Activated naive CD8-positive, alpha-beta T cell treated with anti-CD3 and anti-CD28 coated beads, Interleukin-2, amount 50 U/mL, for 16 hours (primary cell): ENCODE results near the gene MYB.

ENCODE experiments used
- DNase-seq: peaks from one replicate; pipeline ENCODE4 v3.0.0-alpha.2; 2020; ENCODE audit warnings: low read depth, low spot score

Gene MYB

DNA sequence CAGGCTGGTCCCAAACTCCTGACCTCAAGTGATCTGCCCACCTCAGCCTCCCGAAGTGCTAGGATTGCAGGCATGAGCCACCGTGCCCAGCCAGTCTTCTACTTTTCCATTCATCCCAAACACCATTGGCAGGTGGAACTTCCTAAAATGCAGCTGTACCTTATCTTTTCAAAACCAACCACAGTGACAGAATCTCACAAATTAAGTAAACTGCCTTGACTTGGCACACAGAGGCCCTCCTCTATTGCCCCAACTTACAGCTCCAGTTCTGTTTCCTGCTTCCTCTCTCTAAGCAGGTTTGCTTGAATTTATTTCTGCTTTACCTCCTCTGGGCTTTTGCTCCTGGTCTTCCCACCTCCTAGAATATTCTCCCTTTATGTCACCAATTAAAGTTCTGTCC lies 7.6 kb downstream of the MYB start:
- DNase-seq: no peak

DNA sequence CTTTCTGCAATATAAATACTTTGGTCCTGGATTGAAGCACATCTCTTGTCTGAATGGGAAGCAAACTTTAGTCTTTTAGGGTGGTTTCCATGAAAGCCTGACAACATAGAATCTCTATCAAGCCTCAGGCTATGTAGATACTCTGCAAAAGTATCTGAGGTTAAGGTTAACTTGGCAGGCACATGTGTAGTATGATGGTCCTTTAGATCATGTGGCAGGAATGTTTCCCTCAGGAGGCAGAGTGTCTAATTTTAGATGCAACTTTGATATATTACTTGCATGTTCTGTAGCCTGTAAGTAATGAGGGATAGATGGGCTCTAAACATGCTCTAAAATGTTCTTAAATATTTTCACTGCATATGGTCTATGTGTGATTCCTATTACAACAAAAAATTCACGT lies 8.2 kb downstream of the MYB start:
- DNase-seq: no peak

GRCh38 chr6:135191508-135192255 lies 10.6 kb downstream of the MYB start:
- no peak for DNase-seq

GRCh38 chr6:135192256-135193174 lies 11.4 kb downstream of the MYB start:
- DNase-seq: no peak

DNA sequence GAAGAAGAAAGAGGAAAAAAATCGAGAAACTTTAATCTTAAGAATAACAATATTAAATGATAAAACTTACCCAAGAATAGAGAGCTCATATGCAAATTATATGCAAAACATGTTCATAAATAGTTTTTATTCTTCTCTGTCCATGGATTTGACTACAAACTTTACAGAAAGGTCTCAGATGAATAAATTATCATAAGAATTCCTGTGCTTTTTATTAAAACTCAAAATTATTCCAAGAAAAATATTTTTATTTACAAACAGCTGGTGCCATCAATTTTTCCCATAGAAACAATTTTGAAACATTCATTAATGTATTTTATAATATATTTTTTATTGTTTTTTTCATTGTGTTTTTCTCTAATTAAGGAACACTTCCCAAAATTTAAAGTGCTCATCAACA lies 12.1 kb downstream of the MYB start:
- DNase-seq: no peak

DNA sequence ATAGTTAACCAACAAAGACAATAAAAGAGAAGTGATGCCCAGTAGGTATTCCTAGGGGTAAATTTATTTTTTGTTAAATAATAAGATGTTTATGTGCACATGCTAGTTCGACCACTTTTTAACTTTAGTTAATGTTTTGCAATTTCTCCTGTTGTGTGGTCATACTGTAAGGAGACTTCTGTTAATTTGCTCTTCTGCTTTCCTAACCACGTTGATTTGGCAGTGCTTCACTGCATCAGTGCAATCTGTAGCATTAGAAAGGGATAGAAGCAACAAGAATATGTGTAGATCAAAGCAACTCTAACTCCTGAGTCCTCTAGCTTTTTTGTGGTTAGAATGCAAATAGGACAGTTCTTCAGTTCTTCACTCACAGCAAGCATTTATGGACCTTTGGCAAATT lies 13.9 kb downstream of the MYB start:
- no peak for DNase-seq

DNA sequence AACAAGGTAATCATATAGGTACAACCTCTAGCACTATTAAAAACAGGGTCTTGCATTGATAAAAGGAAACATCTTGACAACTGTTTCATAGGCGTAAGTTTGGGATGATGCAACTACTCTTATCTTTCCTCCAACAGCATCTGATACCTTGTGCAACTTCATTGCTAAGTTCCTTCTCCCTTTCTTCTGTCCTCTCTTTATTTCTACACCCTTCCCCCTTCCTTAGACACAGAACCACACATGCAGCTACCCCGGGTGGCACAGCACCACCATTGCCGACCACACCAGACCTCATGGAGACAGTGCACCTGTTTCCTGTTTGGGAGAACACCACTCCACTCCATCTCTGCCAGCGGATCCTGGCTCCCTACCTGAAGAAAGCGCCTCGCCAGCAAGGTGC lies 14.4 kb downstream of the MYB start:
- no peak for DNase-seq

- no peak for DNase-seq
Observed at GRCh38 chr6:135196739-135197510, 15.8 kb downstream of the MYB start.

GRCh38 chr6:135202836-135203235 lies 21.7 kb downstream of the MYB start:
- no peak for DNase-seq

DNA sequence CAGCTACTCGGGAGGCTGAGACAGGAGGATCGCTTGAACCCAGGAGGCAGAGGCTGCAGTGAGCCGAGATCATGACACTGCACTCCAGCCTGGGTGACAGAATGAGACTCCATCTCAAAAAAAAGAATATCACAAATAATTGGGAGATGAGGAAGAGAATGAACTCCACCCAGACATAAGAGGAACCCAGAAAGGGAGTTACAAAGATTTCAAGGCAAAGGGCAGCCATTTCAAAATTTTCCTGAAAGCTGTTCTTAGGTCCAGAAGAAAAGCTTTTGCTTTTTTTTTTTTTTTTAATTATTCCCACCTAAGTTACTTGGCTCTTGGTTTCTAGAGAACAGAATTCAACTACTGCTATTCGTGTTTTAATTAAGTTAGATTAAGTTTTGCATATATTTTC lies 23.8 kb downstream of the MYB start:
- no peak for DNase-seq

DNA sequence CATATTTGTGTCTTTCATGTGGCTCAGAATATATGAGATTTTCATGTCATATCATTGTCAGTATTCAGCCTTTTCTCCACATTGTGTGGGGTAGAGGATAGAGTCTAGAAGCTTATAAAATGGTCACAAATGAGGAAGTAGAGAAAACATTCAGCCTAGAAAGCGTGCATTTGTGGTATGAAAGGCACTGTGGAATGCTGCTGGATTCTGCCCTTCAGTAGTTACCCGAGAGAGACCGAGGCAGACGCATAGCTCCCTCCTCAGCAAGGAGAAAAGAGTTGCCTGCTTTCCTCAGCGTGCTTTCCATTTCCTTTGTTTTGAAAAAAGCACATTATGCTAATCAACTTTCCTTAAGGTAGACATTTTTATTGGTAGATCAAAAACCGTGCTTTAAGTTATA lies 28.7 kb downstream of the MYB start:
- DNase-seq: no peak

DNA sequence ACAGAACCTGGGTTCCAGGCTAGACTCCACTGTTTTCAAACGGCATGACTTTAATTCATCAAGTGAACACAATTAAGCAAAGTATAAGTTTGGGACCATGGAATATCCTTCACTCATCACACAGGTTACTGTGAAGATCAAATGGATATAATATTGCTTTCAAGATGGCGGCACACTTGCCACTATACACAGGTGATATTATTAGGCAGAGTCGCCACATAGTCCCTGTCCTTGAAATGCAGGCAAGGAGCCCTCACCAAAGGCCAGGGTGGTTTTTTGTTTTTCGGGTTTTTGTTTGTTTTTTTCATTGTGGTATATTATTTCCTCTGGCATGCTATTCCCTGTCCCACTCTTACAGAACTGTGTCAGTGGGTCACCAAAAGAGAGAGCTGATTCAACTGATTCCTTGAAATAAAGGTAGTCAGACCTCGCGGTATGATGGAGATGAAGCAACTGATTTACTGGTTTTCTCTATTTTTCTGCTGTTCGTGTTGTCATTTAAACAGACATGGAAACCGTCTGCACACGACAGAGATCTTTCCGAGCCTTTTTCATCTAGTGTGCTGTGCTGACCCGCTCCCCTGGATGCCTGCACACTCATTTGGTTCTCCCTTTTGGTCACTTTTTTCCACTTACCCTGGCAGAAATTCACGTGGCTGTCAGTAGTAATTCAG lies 29.7 kb downstream of the MYB start:
- DNase-seq: no peak

DNA sequence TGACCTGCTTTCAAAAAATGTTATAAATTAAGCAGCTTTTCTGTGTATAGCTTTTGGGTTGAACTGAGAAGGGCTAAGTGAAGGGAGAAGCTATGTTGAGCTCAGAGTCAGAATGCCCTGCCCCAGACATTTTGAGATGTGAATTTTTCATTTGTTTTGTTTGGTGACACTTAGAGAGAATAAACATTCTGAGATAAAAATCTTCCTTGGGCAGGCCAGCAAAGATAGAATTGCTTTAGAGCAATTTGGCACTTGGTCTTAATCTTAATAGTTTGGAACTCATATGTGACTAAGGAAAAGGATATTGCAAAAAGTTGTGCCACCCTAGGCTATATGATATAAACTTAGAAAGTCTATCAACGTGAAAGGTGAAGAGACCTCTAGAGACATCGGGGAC lies 30.2 kb downstream of the MYB start:
- no peak for DNase-seq

DNA sequence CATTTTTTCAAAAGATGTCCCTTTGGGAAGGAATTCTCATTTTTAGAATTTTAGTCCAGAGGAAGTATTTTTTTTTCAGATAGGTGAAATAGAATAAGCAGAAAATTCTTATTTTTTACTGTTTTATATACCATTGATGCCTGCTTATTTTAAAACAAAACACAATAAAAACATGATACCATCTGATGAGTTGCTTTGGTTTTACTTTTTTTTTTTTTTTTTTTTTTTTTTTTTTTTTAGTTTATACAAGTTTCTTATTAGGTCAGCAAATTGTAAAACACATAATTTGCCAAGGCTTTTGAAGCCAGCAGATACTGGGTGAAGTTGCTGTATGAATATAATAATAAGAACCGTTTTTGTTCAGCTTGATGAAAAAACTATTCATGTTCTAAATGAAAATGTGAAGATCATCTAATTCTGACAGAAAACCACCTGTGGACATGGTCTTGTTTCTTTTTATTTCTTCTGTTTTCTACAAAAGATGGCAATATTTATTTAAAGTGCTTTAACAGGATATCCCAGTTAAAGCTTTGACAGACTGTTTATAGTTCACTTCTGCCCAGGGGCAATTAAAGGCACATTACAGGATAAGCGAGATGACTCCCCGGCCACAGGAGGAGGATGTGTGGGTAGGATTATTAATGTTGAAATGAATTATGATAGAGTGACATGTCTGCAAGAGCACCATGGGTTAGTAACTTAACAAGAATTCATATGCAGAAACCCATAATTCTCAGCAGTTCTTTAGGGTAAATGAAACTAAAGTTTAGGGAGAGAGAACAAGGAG lies 31.1 kb downstream of the MYB start:
- DNase-seq: no peak

- no peak for DNase-seq
Observed at GRCh38 chr6:135212935-135213334, 31.8 kb downstream of the MYB start.

DNA sequence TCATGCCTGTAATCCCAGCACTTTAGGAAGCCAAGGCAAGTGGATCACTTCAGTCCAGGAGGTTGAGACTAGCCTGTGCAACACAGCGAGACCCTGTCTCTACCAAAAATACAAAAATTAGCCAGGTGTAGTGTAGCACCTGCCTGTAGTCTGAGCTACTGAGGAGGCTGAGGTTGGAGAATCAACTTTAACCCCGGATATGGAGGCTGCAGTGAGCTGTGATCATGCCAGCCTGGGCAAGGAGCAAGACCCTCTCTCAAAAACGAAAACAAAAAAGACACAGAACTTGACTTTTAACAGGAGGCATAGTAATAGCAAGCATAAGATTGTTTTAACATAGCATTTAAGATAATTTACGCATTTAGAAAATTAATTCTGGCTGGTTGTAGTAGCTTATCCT lies 32.5 kb downstream of the MYB start:
- no peak for DNase-seq

- no peak for DNase-seq
Observed at GRCh38 chr6:135215160-135215559, 34.1 kb downstream of the MYB start.

DNA sequence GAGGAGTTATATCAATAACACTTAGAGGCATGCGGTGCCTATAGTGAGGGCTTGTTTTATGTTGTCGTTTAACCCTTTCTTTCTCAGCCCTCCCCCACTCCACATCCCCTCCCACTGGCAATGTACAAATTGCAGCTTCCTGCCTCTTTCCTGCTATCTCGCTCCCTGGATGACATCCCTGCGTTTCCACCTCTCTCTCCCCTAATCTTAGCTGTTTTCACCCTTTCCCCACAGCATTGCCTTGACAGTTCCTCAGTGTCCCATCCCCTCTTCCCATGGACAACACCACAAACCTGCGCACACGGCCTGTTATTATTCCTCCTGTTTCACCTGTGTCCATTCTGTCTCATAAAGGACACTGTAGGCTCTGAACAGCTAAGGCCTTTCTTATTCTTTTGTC lies 34.5 kb downstream of the MYB start:
- DNase-seq: no peak

- DNase-seq: no peak
Observed at GRCh38 chr6:135217663-135218062, 36.6 kb downstream of the MYB start.

GRCh38 chr6:135219346-135219745 lies 38.2 kb downstream of the MYB start:
- no peak for DNase-seq

GRCh38 chr6:135221042-135221441 lies 39.9 kb downstream of the MYB start:
- no peak for DNase-seq
